GM18870 (cell line): ENCODE data around the gene SMC1A.

Source experiments
- ATAC-seq: cut with Tn5 transposase; IDR thresholded peaks from one replicate; pipeline ENCODE4 v1.9.1; 2021; ENCODE audit warnings: moderate library complexity; ENCODE audit not compliant: unreplicated experiment

SMC1A gene

DNA sequence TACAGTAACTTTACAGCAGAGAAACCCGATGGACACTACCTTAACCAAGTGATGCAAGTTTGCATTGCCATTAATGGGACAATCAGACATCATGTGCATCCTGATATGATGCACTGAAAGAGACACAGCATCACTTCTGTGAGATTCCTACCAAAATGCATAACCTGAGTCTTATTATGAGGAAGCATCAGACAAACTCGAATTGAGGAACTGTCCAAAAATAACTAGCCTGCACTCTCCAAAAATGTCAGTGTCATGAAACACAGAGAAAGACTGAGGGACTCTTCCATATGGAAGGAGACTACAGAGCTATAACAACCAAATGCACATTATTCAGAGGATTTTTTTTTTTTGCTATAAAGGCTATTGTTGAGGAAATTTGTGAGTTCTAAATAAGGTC lies 74.5 kb downstream of the SMC1A start:
- ATAC-seq, result no peak

DNA sequence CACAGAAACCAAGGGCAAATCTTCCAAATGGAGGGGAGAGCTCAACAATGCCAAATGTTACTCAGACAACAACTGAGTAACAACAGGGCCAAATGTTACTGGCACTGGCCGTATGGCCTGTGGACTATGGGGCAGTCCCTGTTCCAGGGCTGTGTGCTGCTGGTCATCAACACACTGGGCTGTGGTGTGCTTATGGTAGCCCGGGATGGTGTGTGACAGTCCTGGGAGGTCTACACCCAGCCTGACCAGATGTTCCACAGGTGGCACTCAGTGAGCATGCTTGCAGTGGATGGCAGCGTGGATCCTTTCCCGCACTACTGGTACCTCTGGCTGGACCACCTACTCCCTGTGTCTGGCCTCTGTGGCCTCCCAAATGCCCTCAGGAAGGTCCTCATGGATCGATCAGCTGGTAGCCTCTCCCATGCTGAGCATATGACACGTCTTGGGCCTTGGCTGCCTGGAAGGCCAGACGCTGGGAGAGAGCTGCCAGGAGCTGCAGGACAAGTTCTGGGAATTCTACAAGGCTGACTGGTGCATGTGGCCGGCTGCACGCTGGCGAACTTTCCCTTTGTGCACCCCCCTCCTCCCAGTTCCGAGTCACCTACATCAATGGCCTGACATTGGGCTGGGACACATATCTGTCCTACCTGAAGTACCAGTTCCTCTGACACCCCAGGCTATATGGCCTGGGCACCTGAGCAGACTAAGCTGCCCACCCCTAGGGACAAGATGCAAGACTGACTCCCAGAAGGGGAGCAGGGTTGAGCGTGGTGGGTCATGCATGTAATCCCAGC lies 81.4 kb downstream of the SMC1A start:
- no peak for ATAC-seq

DNA sequence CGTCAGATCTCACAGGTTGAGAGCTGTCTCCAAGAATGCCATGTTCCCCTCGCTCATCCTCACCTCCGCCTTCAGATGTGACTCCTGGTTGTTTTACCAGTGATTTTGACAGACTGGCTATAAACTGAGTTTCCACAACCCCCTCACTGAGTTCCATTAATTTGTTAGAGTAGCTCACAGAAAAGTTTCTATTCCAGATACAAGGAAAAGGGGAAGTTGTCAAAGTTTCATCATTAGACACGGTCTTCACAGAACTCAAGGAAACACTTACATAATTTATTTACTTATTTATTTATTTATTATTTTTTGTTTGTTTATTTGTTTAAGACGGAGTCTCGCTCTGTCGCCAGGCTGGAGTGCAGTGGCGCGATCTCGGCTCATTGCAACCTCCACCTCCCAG lies 85.4 kb downstream of the SMC1A start:
- ATAC-seq, result no peak

DNA sequence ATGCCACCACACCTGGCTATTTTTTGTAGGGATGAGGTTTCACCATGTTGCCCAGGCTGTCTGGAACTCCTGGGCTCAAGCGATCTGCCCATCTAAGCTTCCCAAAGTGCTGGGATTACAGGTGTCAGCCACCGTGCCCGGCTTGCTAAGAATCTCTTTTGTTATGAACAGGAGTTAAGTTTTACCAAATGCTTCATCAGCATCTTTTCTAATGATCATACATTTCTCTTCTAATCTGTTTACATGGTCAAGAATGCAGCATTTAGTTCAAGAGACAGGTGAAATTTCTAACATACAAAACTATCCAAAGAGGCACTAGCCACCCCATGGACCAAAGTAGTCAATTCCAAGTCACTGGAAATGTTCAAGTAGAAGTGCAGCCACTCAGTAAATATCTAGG lies 88.6 kb downstream of the SMC1A start:
- no peak for ATAC-seq

DNA sequence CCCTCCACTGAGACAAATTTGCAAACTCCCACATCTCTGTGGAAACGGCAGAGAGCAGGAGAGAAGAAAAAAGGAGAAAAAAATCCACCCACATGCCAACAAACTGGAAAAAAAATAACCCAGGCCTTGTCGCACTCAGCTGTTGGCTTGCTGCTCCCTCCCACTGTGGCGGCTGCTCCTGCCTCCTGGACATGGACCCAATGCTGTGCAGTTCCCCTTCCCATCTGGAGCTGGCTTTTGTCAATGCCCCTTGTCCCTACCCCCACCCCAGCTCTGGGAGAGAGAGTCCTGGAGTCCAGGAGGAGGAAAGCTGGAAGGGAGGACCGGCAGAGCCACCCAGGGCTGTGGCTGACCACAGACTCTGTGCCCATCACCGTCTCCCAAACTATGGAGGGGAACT lies 90.2 kb downstream of the SMC1A start:
- ATAC-seq, result no peak

DNA sequence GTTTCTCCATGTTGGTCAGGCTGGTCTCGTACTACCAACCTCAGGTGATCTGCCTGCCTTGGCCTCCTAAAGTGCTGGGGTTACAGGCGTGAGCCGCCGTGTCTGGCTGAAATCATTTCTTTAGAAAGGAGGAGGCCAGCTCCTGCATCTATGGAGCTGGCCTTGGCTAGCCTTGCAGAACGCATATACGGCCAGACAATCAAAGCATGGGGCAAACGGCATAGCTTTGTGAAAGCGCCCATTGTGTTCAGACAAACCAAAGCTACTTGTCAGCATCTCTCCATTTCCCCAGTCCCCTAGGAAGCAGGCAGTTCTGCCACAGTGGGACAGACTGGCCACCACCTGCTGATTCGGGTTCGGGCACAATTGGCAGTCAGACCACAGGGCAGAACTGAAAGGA lies 92.1 kb downstream of the SMC1A start:
- ATAC-seq, result no peak

DNA sequence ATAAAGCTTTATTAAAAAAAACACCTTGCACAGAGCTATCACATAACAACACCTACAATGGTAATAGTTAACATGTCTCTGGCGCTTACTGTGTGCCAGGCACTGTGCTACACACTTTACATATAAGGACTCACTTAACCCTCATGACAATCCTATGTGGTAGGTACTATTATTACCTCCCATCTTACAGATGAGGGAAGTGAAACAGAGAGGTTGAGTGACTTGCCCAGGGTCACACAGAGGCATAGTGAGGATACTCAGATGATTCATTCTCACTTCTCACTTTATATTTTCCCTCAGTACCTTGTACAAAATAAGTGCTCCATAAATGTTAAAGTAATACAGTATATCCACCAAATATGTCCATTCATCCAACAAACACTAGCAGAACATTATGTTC lies 97.7 kb downstream of the SMC1A start:
- ATAC-seq, result no peak
